Left hindlimb (tissue), 1 donor: ENCODE measurements around the gene PPID.
"Not testable (repeated sequence)": the region's sequence is repeated elsewhere in the genome, so short reads cannot be mapped to it uniquely, and the experiment has no call there.

Experiments
- DNase-seq: peaks from one replicate; pipeline ENCODE4 v3.0.0-alpha.2; 2018

Gene PPID

GRCh38 chr4:158666892-158667291 lies 56.3 kb downstream of the PPID start:
- no peak for DNase-seq

- DNase-seq, result no peak
Measured at GRCh38 chr4:158664806-158665205, 58.4 kb downstream of the PPID start.

GRCh38 chr4:158663707-158664625 lies 59.2 kb downstream of the PPID start:
- not testable (repeated sequence) for DNase-seq

DNA sequence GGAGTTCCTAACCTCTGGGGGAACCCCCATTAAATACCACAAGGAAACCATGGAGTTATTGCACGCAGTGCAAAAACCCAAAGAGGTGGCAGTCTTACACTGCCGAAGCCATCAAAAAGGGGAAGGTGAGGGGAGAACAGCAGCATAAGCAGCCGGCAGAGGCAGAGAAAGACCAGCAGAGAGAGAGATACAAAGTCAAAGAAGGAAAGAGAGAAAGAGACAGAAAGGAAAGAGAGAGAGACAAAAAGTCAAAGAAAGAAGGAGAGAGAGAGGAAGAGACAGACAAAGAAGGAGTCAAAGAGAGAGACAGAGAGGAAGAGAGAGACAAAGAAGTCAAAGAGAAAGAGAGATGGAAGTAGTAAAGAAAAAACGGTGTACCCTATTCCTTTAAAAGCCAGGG lies 59.9 kb downstream of the PPID start:
- DNase-seq, result not testable (repeated sequence)
